ENCODE measurements around the gene MAML2. TPM values are rescaled to one million over a fixed set of nuclear protein-coding genes. Genes with fewer than 3 reads are reported as not detected.
A peak's percentile ranks its signal among the peaks of the same experiment; 100 is the strongest.

Gene MAML2
- total RNA-seq, 1 experiment from 2014 or later: 4.7 TPM

- no peak for DNase-seq (ENCODE audit: extremely low read depth, low read depth)
These were observed 232.7 kb downstream of the MAML2 start for GRCh38 chr11:96110302-96110701.

GRCh38 chr11:96109331-96110030 is 233.5 kb downstream of the MAML2 start:
- DNase-seq (ENCODE audit: extremely low read depth, low read depth): no peak

GRCh38 chr11:96107143-96107824 is 235.7 kb downstream of the MAML2 start:
- no peak for DNase-seq (ENCODE audit: extremely low read depth, low read depth)

- no peak for DNase-seq (ENCODE audit: extremely low read depth, low read depth)
These were observed 236.3 kb downstream of the MAML2 start for GRCh38 chr11:96106645-96107044.

GRCh38 chr11:96105944-96106343 is 237.1 kb downstream of the MAML2 start:
- no peak for DNase-seq (ENCODE audit: extremely low read depth, low read depth)

- no peak for DNase-seq (ENCODE audit: extremely low read depth, low read depth)
These were observed 237.6 kb downstream of the MAML2 start for GRCh38 chr11:96105197-96105895.

GRCh38 chr11:96104496-96104895 is 238.5 kb downstream of the MAML2 start:
- no peak for DNase-seq (ENCODE audit: extremely low read depth, low read depth)

GRCh38 chr11:96103721-96104120 is 239.3 kb downstream of the MAML2 start:
- no peak for DNase-seq (ENCODE audit: extremely low read depth, low read depth)

- DNase-seq (ENCODE audit: extremely low read depth, low read depth): no peak
These were observed 239.9 kb downstream of the MAML2 start for GRCh38 chr11:96103102-96103501.

- no peak for DNase-seq (ENCODE audit: extremely low read depth, low read depth)
These were observed 240.3 kb downstream of the MAML2 start for GRCh38 chr11:96102664-96103078.

- no peak for DNase-seq (ENCODE audit: extremely low read depth, low read depth)
These were observed 241.8 kb downstream of the MAML2 start for GRCh38 chr11:96101146-96101545.

- no peak for DNase-seq (ENCODE audit: extremely low read depth, low read depth)
These were observed 244.3 kb downstream of the MAML2 start for GRCh38 chr11:96098511-96099241.

GRCh38 chr11:96097844-96098421 is 245.1 kb downstream of the MAML2 start:
- no peak for DNase-seq (ENCODE audit: extremely low read depth, low read depth)

- no peak for DNase-seq (ENCODE audit: extremely low read depth, low read depth)
These were observed 246.6 kb downstream of the MAML2 start for GRCh38 chr11:96096360-96096759.

- DNase-seq (ENCODE audit: extremely low read depth, low read depth): no peak
These were observed 247.1 kb downstream of the MAML2 start for GRCh38 chr11:96095884-96096303.

- no peak for DNase-seq (ENCODE audit: extremely low read depth, low read depth)
These were observed 248.8 kb downstream of the MAML2 start for GRCh38 chr11:96094156-96094555.

GRCh38 chr11:96092511-96092910 is 250.5 kb downstream of the MAML2 start:
- no peak for DNase-seq (ENCODE audit: extremely low read depth, low read depth)

GRCh38 chr11:96091476-96091875 is 251.5 kb downstream of the MAML2 start:
- peak; percentile 6 for DNase-seq (ENCODE audit: extremely low read depth, low read depth)

- peak; percentile 16 for DNase-seq (ENCODE audit: extremely low read depth, low read depth)
These were observed 252.3 kb downstream of the MAML2 start for GRCh38 chr11:96090711-96091110.

- DNase-seq (ENCODE audit: extremely low read depth, low read depth): no peak
These were observed 254.1 kb downstream of the MAML2 start for GRCh38 chr11:96088914-96089313.

GRCh38 chr11:96086111-96086510 is 256.9 kb downstream of the MAML2 start:
- DNase-seq (ENCODE audit: extremely low read depth, low read depth): no peak

All from NCI-H460 (cell line).